Activated naive CD8-positive, alpha-beta T cell treated with anti-CD3 and anti-CD28 coated beads for 36 hours (primary cell): ENCODE data around the gene SLC35C1. TPM values are rescaled to one million over a fixed set of nuclear protein-coding genes. Genes with fewer than 3 reads are reported as not detected.

ENCODE experiments used
- DNase-seq: peaks from one replicate; pipeline ENCODE4 v3.0.0; 2021
- H3K27ac Mint-ChIP-seq: one replicate; pipeline ENCODE4 v1.8.0; 2022; ENCODE audit warnings: mild to moderate bottlenecking, moderate library complexity, mixed read lengths
- H3K27me3 Mint-ChIP-seq: one replicate; pipeline ENCODE4 v1.8.0; 2022; ENCODE audit warnings: mild to moderate bottlenecking, mixed read lengths
- H3K36me3 Mint-ChIP-seq: one replicate; pipeline ENCODE4 v1.8.0; 2021; ENCODE audit warnings: mild to moderate bottlenecking, mixed read lengths
- H3K4me1 Mint-ChIP-seq: one replicate; pipeline ENCODE4 v1.8.0; 2021; ENCODE audit warnings: mixed read lengths
- H3K4me3 Mint-ChIP-seq: one replicate; pipeline ENCODE4 v1.8.0; 2022; ENCODE audit warnings: mild to moderate bottlenecking, moderate library complexity, mixed read lengths
- H3K9me3 Mint-ChIP-seq: one replicate; pipeline ENCODE4 v1.8.0; 2022; ENCODE audit warnings: mixed read lengths
- total RNA-seq, 2 experiments: library from RNA; stranded (reverse); gene quantifications; one replicate each; pipeline ENCODE4 v1.2.3, GENCODE V29; 2021

The SLC35C1 gene
- total RNA-seq: 10 to 100 TPM; 12.1 to 12.6 TPM

GRCh38 chr11:45804761-45805304 lies at the start of gene SLC35C1:
TSS of gene SLC35C1 (plus strand) at chr11:45805149. CDS start at chr11:45805802, 653 bp downstream.
- DNase-seq: peak; percentile 98
- Mint-ChIP-seq H3K4me3 (peak within 1 kb of the TSS; percentile 93), H3K4me1 (peaks cover 31% of the 10 kb centered on the region), H3K9me3 (no peaks in the 10 kb centered on the region), H3K27me3 (no peaks in the 10 kb centered on the region), H3K27ac (peak within 1 kb of the TSS; percentile 87), H3K36me3 (peaks cover 10% of the 10 kb centered on the region)

- H3K27me3 Mint-ChIP-seq: peaks cover 16% of the 10 kb centered on the region
- H3K27ac Mint-ChIP-seq: no peak overlapping the region
- no peak for DNase-seq
Observed at GRCh38 chr11:45755281-45755859, 49.6 kb upstream of the SLC35C1 start.

GRCh38 chr11:45756384-45757010 lies 48.5 kb upstream of the SLC35C1 start:
- peaks cover 5% of the 10 kb centered on the region for H3K27me3 Mint-ChIP-seq
- H3K27ac Mint-ChIP-seq: no peak overlapping the region
- no peaks in the 10 kb centered on the region for H3K4me1 Mint-ChIP-seq
- no peaks in the 10 kb centered on the region for H3K9me3 Mint-ChIP-seq
- DNase-seq: no peak
- H3K4me3 Mint-ChIP-seq: no peak overlapping the region
- H3K36me3 Mint-ChIP-seq: no peaks in the 10 kb centered on the region

More at GRCh38 chr11:45755281-45755859, 49.6 kb upstream of the SLC35C1 start:
- Mint-ChIP-seq H3K4me3 (no peak overlapping the region), H3K36me3 (no peaks in the 10 kb centered on the region), H3K4me1 (no peaks in the 10 kb centered on the region), H3K9me3 (no peaks in the 10 kb centered on the region)

GRCh38 chr11:45757672-45758071 lies 47.3 kb upstream of the SLC35C1 start:
- no peaks in the 10 kb centered on the region for H3K36me3 Mint-ChIP-seq
- no peaks in the 10 kb centered on the region for H3K9me3 Mint-ChIP-seq
- H3K4me3 Mint-ChIP-seq: no peak overlapping the region
- no peak overlapping the region for H3K27ac Mint-ChIP-seq
- H3K4me1 Mint-ChIP-seq: no peaks in the 10 kb centered on the region
- no peaks in the 10 kb centered on the region for H3K27me3 Mint-ChIP-seq
- DNase-seq: no peak

- DNase-seq: no peak
- Mint-ChIP-seq H3K4me3 (no peak overlapping the region), H3K27ac (no peak overlapping the region), H3K27me3 (peaks cover 4% of the 10 kb centered on the region), H3K4me1 (no peaks in the 10 kb centered on the region), H3K36me3 (no peaks in the 10 kb centered on the region), H3K9me3 (no peaks in the 10 kb centered on the region)
Observed at GRCh38 chr11:45761659-45762058, 43.3 kb upstream of the SLC35C1 start.

- H3K27ac Mint-ChIP-seq: no peak overlapping the region
- no peaks in the 10 kb centered on the region for H3K36me3 Mint-ChIP-seq
- peaks cover 4% of the 10 kb centered on the region for H3K27me3 Mint-ChIP-seq
- no peaks in the 10 kb centered on the region for H3K9me3 Mint-ChIP-seq
- H3K4me1 Mint-ChIP-seq: no peaks in the 10 kb centered on the region
- H3K4me3 Mint-ChIP-seq: no peak overlapping the region
- DNase-seq: no peak
Observed at GRCh38 chr11:45765107-45765668, 39.8 kb upstream of the SLC35C1 start.

- Mint-ChIP-seq H3K4me1 (no peaks in the 10 kb centered on the region), H3K36me3 (no peaks in the 10 kb centered on the region), H3K27ac (no peak overlapping the region), H3K27me3 (peaks cover 4% of the 10 kb centered on the region), H3K9me3 (no peaks in the 10 kb centered on the region), H3K4me3 (no peak overlapping the region)
- no peak for DNase-seq
Observed at GRCh38 chr11:45765836-45766235, 39.1 kb upstream of the SLC35C1 start.

GRCh38 chr11:45766469-45766868 lies 38.5 kb upstream of the SLC35C1 start:
- H3K27me3 Mint-ChIP-seq: peaks cover 4% of the 10 kb centered on the region
- no peaks in the 10 kb centered on the region for H3K9me3 Mint-ChIP-seq
- peaks cover 6% of the 10 kb centered on the region for H3K4me1 Mint-ChIP-seq
- no peak for DNase-seq
- H3K27ac Mint-ChIP-seq: no peak overlapping the region
- H3K4me3 Mint-ChIP-seq: no peak overlapping the region
- H3K36me3 Mint-ChIP-seq: no peaks in the 10 kb centered on the region

GRCh38 chr11:45768486-45768885 lies 36.5 kb upstream of the SLC35C1 start:
- H3K36me3 Mint-ChIP-seq: no peaks in the 10 kb centered on the region

GRCh38 chr11:45769960-45770359 lies 35.0 kb upstream of the SLC35C1 start:
- H3K27ac Mint-ChIP-seq: no peak overlapping the region

More at GRCh38 chr11:45768486-45768885, 36.5 kb upstream of the SLC35C1 start:
- H3K9me3 Mint-ChIP-seq: no peaks in the 10 kb centered on the region
- H3K4me3 Mint-ChIP-seq: no peak overlapping the region
- H3K27me3 Mint-ChIP-seq: peaks cover 4% of the 10 kb centered on the region
- DNase-seq: no peak
- H3K4me1 Mint-ChIP-seq: peaks cover 11% of the 10 kb centered on the region
- no peak overlapping the region for H3K27ac Mint-ChIP-seq

GRCh38 chr11:45771193-45771565 lies 33.8 kb upstream of the SLC35C1 start:
- H3K27me3 Mint-ChIP-seq: peaks cover under 1% of the 10 kb centered on the region
- peak; percentile 71 for DNase-seq
- H3K27ac Mint-ChIP-seq: no peak overlapping the region
- peak overlapping the region; percentile 83 for H3K4me3 Mint-ChIP-seq
- H3K36me3 Mint-ChIP-seq: no peaks in the 10 kb centered on the region
- peaks cover 11% of the 10 kb centered on the region for H3K4me1 Mint-ChIP-seq
- H3K9me3 Mint-ChIP-seq: no peaks in the 10 kb centered on the region

More at GRCh38 chr11:45769960-45770359, 35.0 kb upstream of the SLC35C1 start:
- no peaks in the 10 kb centered on the region for H3K36me3 Mint-ChIP-seq
- H3K4me1 Mint-ChIP-seq: peaks cover 11% of the 10 kb centered on the region
- DNase-seq: no peak
- no peaks in the 10 kb centered on the region for H3K9me3 Mint-ChIP-seq
- H3K4me3 Mint-ChIP-seq: no peak overlapping the region
- peaks cover 4% of the 10 kb centered on the region for H3K27me3 Mint-ChIP-seq

GRCh38 chr11:45771566-45772448 lies 33.1 kb upstream of the SLC35C1 start:
- Mint-ChIP-seq H3K27me3 (no peaks in the 10 kb centered on the region), H3K9me3 (no peaks in the 10 kb centered on the region), H3K27ac (peak overlapping the region; percentile 55), H3K36me3 (no peaks in the 10 kb centered on the region), H3K4me1 (peaks cover 11% of the 10 kb centered on the region), H3K4me3 (peak overlapping the region; percentile 83)
- peak; percentile 88 for DNase-seq

GRCh38 chr11:45772449-45772774 lies 32.5 kb upstream of the SLC35C1 start:
- no peak for DNase-seq
- no peak overlapping the region for H3K27ac Mint-ChIP-seq
- H3K9me3 Mint-ChIP-seq: no peaks in the 10 kb centered on the region
- peak overlapping the region; percentile 83 for H3K4me3 Mint-ChIP-seq
- H3K4me1 Mint-ChIP-seq: peaks cover 11% of the 10 kb centered on the region
- H3K36me3 Mint-ChIP-seq: no peaks in the 10 kb centered on the region
- no peaks in the 10 kb centered on the region for H3K27me3 Mint-ChIP-seq

- H3K4me1 Mint-ChIP-seq: peaks cover 11% of the 10 kb centered on the region
- H3K36me3 Mint-ChIP-seq: no peaks in the 10 kb centered on the region
- no peak overlapping the region for H3K4me3 Mint-ChIP-seq
- no peak for DNase-seq
- H3K27me3 Mint-ChIP-seq: no peaks in the 10 kb centered on the region
- H3K9me3 Mint-ChIP-seq: no peaks in the 10 kb centered on the region
- H3K27ac Mint-ChIP-seq: no peak overlapping the region
Observed at GRCh38 chr11:45772986-45773785, 31.8 kb upstream of the SLC35C1 start.
